Glomerular visceral epithelial cell (primary cell): Measurements from ENCODE around the gene OTOF.

Experiments
- DNase-seq: peaks from one replicate; pipeline ENCODE4 v3.0.0-alpha.2; 2016; ENCODE audit errors: extremely low spot score

The OTOF gene

DNA sequence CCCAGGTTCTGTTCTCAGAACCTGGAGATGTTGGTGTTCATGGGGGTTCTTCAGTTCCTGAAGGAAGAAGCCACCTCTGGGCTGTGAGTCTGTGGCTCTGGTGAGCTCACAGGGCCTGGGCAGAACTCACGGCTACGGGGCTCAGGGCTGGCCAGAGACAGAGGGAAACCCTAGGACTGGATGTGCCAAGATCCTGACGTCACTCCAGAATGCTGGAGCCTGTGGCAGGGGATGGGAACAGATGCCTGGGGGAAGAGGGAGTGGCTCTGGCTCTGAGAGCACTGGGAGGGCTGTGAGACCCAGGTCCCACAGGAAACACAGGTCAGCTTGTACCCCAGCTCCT is at the start of gene OTOF:
OTOF (minus strand) TSS at position 214 of the 343 bp plus-strand sequence.
- DNase-seq, result peak; percentile 6

DNA sequence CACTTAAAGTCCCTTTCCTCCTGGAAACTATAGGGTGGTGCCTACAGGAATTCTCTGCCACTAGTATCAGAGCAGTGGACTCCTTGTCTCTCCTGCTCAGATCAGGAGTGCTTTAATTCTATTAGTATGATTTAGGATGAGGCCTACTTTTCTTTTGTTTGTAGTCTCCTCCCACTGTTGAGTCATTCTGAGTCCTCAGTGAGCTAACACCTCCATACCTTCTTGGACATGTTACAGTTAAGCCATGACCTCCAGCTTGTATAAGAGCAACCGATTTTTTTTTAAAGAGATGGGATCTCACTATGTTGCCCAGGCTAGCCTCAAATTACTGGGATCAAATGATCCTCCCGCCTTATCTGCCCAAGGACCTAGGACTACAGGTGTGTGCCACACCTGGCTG is 48.7 kb upstream of the OTOF start:
- DNase-seq, result no peak

GRCh38 chr2:26526105-26526504 is 48.2 kb upstream of the OTOF start:
- no peak for DNase-seq

- DNase-seq, result no peak
Measured at GRCh38 chr2:26523750-26524149, 45.8 kb upstream of the OTOF start.

DNA sequence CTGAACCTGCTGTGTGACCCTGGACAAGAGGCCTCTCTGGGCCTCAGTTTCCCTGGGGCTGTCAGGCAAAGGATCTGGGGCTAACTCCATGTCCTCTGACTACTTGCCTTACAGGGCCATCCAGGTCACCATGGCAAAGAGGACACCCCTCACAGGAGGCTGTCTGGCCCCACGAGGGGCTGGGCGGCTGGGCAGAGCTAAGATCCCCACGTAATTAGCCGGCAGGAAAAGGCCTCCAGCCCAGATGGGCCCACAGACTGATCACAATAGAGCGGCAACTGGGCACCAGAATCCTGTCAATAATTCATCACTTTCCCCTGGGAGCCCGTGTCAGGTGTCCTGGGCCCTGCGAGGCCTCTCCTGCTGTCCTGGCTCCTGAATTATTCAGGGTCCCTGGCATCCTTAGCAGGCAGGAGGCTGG is 44.8 kb upstream of the OTOF start:
- DNase-seq, result no peak

GRCh38 chr2:26522325-26522724 is 44.4 kb upstream of the OTOF start:
- no peak for DNase-seq

GRCh38 chr2:26521913-26522180 is 43.9 kb upstream of the OTOF start:
- DNase-seq, result no peak

GRCh38 chr2:26521054-26521912 is 43.4 kb upstream of the OTOF start:
- DNase-seq, result peak; percentile 53

DNA sequence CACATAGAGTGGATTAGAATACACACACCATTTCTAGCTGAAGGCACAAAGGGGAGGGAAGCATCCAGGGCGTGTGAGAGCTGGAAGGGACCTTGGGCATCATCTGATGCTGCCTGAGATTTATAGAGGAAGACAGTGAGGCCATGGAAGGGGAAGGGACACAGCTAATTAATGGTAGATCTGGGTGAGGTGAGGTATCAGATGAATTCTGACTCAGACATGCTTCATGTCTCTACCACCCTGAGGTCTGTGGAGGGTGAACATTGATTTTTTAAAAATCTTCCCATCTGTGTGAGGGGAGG is 42.2 kb upstream of the OTOF start:
- DNase-seq, result no peak

- DNase-seq, result no peak
Measured at GRCh38 chr2:26519396-26520147, 41.6 kb upstream of the OTOF start.

DNA sequence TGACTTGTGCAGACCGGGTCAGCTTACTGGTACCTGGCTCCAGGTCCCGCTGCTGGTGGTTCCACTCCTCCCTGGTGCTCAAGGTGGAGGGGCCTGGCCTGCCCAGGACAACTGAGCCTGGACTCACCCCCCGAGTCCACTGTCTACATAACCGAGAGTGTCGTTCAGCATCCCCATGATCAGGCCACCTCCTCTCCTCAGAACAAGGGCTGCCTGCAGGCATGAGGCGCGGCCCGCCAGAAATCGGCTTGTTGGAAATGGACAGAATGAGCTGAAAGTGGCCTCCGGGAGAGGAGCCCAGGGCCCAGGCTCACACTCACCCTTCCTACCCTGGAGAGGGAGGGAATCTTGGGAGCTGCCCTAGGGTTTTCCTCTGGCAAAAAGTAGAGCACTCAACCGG is 38.9 kb upstream of the OTOF start:
- no peak for DNase-seq

GRCh38 chr2:26516246-26516645 is 38.3 kb upstream of the OTOF start:
- no peak for DNase-seq

DNA sequence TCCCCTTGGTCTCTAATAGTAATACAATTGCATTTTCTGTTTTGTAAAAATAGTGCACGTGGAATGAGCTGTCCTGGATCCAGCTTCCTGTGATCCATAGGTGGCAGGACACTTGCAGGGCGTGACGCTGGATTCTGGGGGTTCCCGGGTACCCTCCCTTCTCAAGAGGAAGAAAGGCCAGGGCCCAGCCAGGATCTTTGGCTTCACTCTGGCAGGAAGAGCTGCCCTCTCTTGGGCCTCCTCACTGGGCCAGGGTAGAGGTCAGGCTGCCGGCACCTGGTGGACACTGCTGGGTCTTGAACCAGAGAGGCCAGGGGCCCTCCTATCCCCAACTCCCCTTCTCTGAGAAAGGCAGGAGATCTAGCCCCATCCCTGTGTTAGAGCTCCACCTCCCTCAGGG is 37.8 kb upstream of the OTOF start:
- no peak for DNase-seq

GRCh38 chr2:26514045-26514444 is 36.1 kb upstream of the OTOF start:
- DNase-seq, result no peak

DNA sequence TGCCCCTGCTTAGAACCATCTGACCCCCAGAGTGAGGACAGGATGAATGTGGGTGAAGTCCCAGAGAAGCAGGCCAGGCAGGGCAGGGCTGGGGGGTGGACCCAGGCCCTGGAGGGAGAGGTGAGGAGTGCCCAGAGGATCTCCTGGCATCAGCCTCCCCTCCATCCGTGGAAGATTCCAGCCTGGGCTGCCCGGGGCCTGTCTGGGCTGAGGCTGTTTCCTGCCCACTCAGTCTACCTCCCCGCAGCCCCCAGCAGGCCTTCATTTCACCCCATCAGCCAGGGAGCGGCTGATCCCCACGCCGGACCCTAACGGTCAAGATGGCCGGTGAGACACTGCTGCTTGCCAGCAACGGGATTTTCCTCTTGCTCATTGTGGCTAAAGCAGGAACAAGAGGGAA is 35.3 kb upstream of the OTOF start:
- DNase-seq, result no peak

DNA sequence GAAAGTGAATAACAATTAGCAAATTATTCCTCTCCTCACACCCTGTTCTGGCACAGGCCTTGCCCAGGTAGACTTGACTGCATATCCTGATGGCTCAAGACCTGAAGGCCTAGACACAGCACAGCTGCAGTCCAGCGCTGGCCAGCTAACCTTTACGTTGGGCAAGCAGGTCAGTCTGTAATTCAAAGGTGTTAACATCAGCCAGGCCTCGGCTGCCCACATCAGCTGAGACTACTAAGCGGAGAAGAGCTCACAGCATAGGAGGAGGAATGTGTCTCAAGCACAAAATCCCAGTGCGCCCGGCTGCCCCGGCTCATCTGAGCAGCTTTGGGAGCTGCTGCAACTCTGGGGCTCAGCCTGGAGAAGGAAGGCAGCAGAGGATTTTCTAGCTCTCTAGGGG is 33.5 kb upstream of the OTOF start:
- DNase-seq, result no peak

DNA sequence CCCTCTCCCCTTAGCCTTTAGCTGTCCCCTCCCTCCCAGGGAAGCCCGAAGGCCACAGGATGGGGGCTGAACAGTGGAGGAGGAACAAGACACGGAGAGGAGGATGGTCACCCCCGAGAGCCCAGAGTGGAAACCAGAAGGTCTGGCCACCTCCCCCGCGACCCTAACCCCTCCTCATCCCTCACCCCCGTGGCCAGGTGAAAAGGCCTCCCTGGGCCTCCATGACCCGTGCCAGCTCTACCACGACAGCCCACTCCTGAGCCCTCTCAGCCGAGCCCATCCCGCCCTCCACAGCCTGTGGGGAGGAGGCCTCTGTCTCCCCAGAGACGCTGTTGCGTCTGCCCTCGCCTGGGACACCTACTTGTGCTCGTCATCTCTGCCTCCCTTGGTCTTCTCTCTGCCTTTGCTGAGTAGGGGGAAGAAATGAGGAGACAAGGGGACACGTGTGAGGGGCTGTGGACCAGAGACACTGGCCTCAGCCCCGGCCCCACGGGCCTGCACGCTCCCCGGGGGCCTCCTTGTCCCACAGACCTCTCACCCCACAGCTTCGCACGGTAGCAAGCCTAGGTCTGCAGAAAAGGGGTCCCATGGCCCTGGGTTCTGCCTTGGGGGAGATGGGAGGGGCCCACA is 32.5 kb upstream of the OTOF start:
- DNase-seq, result no peak

- no peak for DNase-seq
Measured at GRCh38 chr2:26509141-26509540, 31.2 kb upstream of the OTOF start.

DNA sequence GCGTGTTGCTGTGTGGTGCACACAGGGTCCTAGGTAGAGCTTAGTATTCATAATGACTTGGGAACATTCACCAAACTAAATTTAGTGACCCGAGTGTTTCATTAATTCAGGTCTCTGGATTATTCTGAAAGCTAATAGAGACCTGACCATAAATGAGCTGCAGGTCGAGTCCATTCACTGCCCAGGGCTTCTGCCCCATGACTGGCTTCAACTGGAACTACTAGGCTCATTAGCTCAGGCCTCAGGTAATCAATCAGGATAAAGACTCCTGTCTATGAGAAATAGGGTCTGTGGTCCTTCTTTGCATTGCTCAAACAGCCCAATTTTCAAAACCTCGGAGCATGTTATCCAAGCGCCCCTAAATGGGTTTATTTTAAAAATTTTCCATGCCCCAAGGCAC is 30.0 kb upstream of the OTOF start:
- no peak for DNase-seq

GRCh38 chr2:26507088-26507487 is 29.2 kb upstream of the OTOF start:
- DNase-seq, result no peak

DNA sequence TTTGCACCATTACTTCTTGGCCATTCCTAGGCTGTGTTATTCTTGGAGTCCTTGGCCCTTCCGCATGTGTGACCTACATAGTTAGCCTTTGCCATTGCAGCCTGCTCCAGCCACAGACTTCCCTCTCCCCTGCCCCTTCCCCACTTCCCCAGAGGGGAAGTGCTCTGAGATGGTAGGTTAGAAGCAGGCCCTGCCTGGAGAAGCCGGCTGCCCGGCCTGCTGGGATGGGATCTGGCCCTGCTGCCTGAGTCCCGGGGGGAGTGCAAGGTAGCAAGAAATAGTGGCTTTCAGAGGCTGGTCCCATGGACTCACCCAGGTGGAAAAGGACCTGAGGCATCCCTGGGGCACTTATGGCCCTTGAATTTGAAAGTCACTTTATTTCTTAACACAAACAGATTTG is 28.4 kb upstream of the OTOF start:
- no peak for DNase-seq

GRCh38 chr2:26504002-26504401 is 26.1 kb upstream of the OTOF start:
- no peak for DNase-seq

GRCh38 chr2:26503231-26503880 is 25.4 kb upstream of the OTOF start:
- peak; percentile 64 for DNase-seq
